H1 (cell line): ENCODE results near the gene JADE1. TPM values are rescaled to one million over a fixed set of nuclear protein-coding genes. Genes with fewer than 3 reads are reported as not detected.
A peak's percentile ranks its signal among the peaks of the same experiment; 100 is the strongest.

Experiments used
- ATF2 ChIP-seq: IDR thresholded peaks from 2 replicates; pipeline ENCODE4 v1.6.1; 2012; ENCODE audit warnings: low read length, inconsistent platforms
- CBX5 ChIP-seq: fragments of 300-800, 300-1000 bp; sonication (generic); IDR thresholded peaks from 2 replicates; pipeline ENCODE4 v1.7.1; 2016; ENCODE audit warnings: antibody characterized with exemption, low read length, low read depth
- CHD2 ChIP-seq: IDR thresholded peaks from 2 replicates; pipeline ENCODE4 v1.6.1; 2012; ENCODE audit warnings: low read length, improper control_type of control experiment
- CHD7 ChIP-seq: fragments of 300-600 bp; sonication (generic); IDR thresholded peaks from 2 replicates; pipeline ENCODE4 v1.7.1; 2012; ENCODE audit warnings: low read length, moderate library complexity, mild to moderate bottlenecking, inconsistent platforms; ENCODE audit not compliant: insufficient replicate concordance
- CTBP2 ChIP-seq: IDR thresholded peaks from 2 replicates; pipeline ENCODE4 v1.7.0; 2011; ENCODE audit warnings: borderline replicate concordance, mild to moderate bottlenecking, moderate library complexity, mixed read lengths, low read length; ENCODE audit not compliant: insufficient read depth, insufficient read length
- NRF1 ChIP-seq: IDR thresholded peaks from 2 replicates; pipeline ENCODE4 v1.6.1; 2011; ENCODE audit warnings: mild to moderate bottlenecking, low read depth, low read length, improper control_type of control experiment
- RXRA ChIP-seq: IDR thresholded peaks from 2 replicates; pipeline ENCODE4 v1.6.1; 2011; ENCODE audit warnings: low read depth, mild to moderate bottlenecking, low read length, moderate library complexity; ENCODE audit not compliant: insufficient read depth
- SIX5 ChIP-seq: IDR thresholded peaks from 2 replicates; pipeline ENCODE4 v1.6.1; 2011; ENCODE audit warnings: mild to moderate bottlenecking, low read depth, low read length
- TBP ChIP-seq: IDR thresholded peaks from 2 replicates; pipeline ENCODE4 v1.6.1; 2011; ENCODE audit warnings: low read depth, low read length, improper control_type of control experiment
- polyA plus RNA-seq, 7 experiments: library from polyadenylated mRNA; depleted of rRNA in 3 of 7; stranded (reverse) in 5 of 7; unstranded in 2 of 7; fragments of >200 nt in 5 of 7; fragments of 200-250 nt in 2 of 7; gene quantifications; 1 replicate in 5 of 7; 2 replicates in 1 of 7; 4 replicates in 1 of 7; pipeline versions ENCODE4 v1.2.1 to v1.2.3, GENCODE V29; 2011 to 2013; ENCODE audit warnings: missing spikeins in 2 of 7, mixed read lengths in 2 of 7
- total RNA-seq: library from RNA; stranded (reverse); fragmentation: NEBNext Ultra II Directional; extraction: Animal tissue kit (Norgen Biotek cat#: 25700); gene quantifications from 2 replicates; pipeline ENCODE4 v1.2.1, GENCODE V29; 2021

Gene JADE1
- total and polyA plus RNA-seq, 2 of the 8 experiments (the other 6 are each of a cell fraction or from before 2014, with no cell fraction given), result 37.7 to 213 TPM

DNA sequence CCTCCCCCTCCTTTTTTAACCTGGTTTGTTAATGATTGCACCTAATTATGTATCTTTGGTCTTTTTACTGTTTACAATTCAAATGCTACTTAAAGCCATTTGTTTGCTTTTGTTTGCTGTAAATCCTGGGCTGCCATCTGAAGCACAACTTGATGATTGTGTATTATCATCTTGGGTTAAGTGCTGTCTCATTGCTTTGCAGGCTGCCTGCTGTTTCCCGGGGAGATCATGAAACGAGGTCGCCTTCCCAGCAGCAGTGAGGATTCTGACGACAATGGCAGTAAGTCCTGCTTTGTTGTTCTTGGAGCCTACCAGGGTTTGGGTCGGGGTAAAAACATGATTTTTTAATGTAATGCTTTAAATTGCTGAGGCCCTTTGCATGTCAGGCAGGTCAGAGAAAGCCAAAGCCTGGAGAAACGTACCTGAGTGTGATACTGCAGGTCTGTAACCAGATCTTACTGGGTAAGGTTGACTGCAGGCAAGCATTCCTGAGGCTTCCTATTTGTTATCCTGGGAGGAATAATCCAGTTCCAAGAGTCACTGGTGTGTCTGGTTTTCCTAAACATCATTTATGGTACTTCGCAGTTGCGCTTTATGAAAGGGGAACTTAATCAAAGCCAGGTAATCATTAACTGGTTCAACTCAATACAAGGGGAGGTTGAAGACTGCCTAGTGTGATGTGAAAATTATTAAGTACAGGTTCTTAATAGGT is 22.2 kb downstream of the JADE1 start (continued):
- peak; percentile 32 for TF ChIP-seq CHD7
- no peak for TF ChIP-seq NRF1
- no peak for TF ChIP-seq CTBP2
- peak; percentile 24; the same call in 1 of the 2 replicates for TF ChIP-seq ATF2
- TF ChIP-seq SIX5, result no peak
- no peak for TF ChIP-seq CBX5
- no peak for TF ChIP-seq RXRA
- TF ChIP-seq CHD2, result no peak
- no peak for TF ChIP-seq TBP
